ENCODE measurements around the gene CHST8.
"Not testable (repeated sequence)": the region's sequence is repeated elsewhere in the genome, so short reads cannot be mapped to it uniquely, and the experiment has no call there.

Gene CHST8

DNA sequence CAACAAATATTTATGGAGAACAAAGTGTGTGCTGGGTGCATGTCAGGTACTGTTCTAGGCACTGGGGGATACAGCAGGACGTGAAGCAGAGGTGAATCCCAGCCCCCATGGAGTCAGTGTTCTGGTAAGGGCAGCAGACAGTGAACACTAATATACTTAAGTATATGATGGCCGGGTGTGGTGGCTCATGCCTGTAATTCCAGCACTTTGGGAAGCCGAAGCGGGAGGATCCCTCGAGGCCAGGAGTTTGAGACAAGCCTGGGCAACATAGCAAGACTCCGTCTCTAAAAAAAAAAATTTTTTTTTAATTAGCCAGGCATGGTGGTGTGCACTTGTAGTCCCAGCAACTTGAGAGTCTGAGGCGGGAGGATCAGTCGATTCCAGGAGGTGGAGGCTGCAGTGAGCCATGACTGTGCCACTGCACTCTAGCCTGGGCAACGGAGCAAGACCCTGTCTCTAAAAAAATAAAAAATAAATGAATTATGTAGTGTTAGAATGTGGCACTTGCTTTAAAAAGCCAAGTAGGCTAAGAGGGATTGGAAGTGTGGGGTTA lies 22.6 kb downstream of the CHST8 start:
- no peak for DNase-seq (ENCODE audit: low spot score)

DNA sequence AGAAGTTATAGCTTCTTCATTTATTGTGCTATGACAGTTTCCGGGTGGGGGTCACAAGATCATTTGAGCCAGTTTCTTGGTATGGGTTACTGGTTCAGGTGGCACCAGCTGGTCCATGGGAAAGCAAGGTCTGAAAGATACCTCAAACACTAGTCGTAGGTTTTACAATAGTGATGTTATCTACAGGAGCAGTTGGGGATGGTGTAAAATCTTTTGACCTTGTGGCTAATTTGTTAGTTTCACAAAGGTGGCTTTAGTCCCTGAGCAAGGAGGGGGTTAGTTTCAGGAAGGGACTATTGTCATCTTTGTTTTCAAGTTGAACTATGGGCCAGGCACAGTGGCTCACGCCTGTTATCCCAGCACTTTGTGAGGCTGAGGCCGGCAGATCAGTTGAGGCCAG lies 24.6 kb downstream of the CHST8 start:
- no peak for DNase-seq (ENCODE audit: low spot score)

GRCh38 chr19:33647146-33647545 lies 25.4 kb downstream of the CHST8 start:
- no peak for DNase-seq (ENCODE audit: low spot score)

DNA sequence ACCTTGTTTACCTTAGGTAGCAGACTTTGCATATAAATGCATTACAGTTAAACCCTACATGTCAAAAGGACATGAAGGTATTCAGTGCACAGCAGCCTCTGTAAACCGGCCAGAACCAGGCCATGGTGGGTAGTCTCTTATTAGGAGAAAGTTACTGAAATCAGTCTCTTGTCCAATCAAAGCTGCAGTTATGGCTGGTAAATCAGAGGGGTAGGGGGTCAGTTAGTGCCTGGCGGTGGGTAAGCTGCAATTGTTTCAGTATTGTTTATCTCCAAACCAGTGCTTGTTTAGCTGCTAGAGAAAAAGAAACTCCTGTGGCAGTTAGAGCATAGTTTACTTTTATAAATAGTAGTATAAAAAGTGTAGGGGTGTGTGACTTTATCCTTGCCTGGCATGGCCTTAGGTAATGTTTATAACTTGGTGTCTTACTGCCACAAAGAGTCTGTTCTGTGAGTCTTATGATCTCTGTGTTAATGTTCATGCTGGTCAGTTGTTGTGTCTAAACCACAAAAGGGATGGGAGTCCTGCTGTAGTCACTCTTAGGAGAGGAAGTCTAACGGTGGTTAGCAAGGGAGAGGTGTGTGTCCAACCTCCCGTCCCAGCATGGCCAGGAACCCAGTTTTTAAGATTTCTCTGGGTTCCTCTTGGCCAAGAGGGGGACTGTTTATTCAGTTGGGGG lies 28.0 kb downstream of the CHST8 start:
- DNase-seq (ENCODE audit: low spot score), result no peak

DNA sequence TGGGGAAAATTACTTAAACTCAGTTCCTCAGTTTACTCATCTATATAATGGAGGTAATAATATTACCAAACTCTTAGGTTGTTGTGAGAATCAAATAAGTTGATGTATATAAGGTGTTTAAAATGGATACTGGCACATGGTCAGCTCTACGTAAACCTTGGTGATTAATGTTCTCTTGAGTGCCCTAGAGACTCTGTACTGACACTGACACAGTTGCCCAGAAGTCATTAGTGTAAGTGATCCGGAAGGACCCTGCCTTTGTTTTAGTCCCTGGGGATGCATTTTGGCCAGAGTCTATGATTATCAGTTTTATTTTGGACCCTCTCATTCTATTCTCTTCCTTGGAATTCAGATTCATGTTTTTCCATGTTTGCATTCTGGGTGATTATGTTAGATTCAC lies 31.9 kb downstream of the CHST8 start:
- no peak for DNase-seq (ENCODE audit: low spot score)

DNA sequence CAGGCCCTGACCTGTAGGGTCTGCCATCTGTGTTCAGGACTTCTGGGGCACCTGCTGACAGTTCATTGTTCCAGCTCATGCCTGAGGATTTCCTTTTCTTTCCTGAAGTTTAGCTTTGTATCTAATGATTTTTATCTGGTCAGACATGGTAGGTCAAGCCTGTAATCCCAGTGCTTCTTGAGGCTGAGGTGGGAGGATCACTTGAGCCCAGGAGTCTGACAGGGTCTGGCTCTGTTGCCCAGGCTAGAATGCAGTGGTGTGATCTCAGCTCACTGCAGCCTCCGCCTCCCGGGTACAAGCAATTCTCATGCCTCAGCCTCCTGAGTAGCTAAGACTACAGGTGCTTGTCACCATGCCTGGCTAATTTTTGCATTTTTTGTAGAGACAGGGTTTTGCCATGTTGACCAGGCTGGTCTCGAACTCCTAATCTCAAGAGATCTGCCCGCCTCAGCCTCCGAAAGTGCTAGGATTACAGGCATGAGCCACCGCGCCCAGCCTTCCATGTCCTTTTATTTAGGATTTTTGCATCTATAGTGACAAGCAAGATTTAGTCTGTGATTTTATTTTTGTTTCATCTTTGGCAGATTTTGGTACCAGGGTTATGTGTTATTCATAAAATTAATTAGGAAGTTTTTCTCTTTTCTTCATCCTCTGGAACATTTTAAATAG lies 33.2 kb downstream of the CHST8 start:
- no peak for DNase-seq (ENCODE audit: low spot score)

DNA sequence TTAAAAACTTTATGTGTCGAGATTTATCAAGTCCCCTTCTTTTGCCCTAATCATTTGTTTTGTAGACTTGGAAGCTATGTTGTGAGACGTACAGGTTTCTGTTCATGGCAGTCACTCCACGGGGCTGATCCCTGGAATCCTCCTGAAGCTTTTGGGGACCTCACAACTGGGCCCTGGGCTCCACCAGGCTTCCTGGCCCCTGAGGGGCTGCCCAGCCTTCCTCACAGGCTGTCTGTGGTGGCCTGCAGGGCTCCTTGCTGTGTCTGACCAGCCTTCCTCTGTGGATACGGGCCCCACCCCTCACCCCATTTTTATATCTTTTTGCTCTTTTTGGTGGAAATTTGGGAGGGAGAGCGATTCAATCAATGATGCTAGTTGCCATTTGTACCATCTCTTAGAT lies 38.1 kb downstream of the CHST8 start:
- no peak for DNase-seq (ENCODE audit: low spot score)

GRCh38 chr19:33660410-33661124 lies 38.8 kb downstream of the CHST8 start:
- no peak for DNase-seq (ENCODE audit: low spot score)

- DNase-seq (ENCODE audit: low spot score), result no peak
Measured at GRCh38 chr19:33661336-33661735, 39.6 kb downstream of the CHST8 start.

DNA sequence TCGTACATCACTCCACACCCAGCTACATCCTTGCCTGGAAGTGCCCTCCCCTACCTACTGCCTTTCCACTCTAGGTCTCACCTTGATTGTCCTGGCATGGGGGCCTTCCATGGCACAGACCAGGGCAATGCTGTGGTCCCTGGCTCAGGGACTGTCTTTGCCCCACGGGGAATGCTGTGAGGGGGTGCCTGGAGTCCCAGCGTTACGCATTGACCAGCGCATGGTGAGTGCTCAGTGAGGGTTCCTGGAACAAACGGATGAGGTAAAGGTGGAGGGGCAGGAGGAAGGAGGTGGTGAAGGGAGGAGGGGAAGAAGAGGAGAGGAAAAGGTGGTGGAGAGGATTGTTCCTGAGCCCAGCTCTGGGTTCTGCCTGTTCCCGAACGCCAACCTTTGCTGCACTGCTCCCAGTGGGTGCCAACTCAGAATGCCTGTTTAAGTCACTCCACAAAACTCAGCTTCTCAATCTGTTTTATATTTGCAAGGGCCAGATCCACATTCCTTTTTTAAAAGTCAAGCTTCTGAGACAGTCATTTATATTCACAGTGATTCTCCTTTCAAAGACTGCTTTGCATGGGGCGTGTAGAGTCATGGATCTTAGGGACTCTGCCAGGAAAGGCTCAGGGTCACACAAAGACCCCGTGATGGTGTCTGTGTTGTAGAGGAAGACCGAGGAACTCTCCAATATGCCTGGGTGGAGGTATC lies 40.8 kb downstream of the CHST8 start:
- no peak for DNase-seq (ENCODE audit: low spot score)

- not testable (repeated sequence) for DNase-seq (ENCODE audit: low spot score)
Measured at GRCh38 chr19:33663316-33663715, 41.6 kb downstream of the CHST8 start.

DNA sequence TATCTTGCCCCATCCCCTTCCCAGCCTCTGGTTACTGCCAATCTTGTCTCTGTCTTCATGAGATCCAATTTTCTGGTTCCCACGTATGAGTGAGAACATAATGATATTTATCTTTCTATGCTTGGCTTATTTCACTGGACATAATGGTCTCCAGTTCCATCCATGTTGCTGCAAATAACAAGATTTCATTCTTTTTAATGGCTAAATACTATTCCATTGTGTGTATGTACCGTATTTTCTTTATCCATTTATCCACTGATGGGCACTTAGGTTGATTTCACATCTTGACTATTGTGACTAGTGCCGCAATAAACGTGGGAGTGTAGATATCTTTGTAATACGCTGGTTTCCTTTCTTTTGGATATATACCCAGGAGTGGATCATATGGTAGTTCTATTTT lies 43.0 kb downstream of the CHST8 start:
- DNase-seq (ENCODE audit: low spot score), result no peak

DNA sequence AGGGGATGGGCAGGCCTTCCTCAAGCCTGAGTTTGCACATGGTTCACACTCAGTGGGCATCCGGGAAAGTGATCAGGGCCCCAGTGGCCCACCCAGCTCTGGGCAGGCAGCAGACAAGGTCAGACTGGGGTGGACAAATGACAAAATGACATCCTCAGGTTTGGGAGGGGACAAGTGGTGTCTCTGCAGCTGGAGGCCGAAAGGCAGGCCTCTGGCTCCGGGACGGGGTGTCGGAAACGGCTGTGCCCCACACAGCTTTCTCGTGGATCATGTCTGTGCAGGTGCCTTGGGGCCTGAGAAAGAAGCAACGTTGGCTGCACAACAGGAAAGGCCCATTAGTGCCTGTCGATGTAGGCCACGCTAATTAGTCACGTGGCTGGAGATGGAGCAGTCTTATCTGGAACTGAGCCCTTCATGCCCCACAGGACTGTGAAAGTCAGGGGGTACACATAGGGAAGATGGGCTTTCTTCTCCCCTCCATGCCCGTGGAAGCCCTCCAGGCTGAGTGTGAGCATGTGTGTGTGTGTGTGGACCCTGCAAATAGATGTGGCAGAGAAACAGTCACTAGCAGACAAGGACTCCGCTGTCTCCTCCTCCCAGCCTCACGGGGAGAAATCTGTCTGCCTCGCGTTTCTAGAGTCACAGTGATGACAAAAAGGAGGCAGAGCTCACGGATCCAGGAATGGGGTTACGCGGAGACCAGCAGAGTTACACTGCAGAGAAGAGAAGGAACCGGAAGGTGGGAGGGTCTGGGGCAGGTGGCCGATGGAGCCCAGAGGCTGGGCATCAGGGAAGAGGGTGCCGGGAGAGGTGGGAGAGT lies 44.2 kb downstream of the CHST8 start:
- DNase-seq (ENCODE audit: low spot score), result no peak

DNA sequence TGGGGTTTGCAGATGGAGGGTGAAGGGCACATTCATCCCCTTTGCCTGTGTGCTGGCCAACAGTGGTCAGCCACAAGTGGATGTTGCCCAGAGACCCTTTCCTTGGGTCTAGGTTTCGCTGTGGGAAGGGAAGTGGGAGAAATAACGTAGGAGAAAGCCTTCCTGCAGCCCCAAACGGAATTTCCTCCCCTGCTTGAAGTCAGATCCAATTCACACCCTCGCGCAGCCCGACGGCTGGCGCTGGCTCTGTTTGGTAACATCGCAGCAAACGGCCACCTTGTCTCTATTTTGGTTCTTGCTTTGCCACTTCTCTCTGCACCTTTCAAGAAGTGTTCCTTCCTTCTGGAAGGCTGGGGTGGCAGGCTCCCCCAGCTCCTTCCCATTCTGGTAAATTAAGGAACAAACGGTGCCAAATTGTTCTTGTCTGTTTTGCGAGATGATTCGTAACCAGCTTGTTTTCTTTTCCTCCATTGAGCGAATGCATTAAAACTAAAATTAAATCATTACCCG lies 45.4 kb downstream of the CHST8 start:
- DNase-seq (ENCODE audit: low spot score), result no peak

GRCh38 chr19:33667881-33668280 lies 46.1 kb downstream of the CHST8 start:
- DNase-seq (ENCODE audit: low spot score), result no peak

DNA sequence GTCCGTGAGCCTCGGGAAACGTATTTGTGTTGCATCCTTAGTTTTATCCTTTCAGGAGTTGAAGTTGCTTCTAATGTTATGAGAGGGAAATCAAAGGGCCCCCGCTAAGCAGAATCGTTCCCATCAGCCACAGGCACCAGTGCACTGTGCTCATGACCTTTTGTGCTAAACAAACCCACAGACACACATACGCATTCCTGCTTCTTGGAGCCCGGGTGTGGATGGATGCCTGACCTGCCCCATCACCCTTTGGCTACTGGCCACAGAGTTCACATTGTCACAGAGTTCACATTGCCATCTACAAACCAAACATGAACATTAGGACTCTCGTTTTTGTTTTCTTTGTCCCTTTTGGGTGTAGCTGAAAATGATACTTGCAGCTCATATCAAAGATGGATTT lies 47.2 kb downstream of the CHST8 start:
- no peak for DNase-seq (ENCODE audit: low spot score)

DNA sequence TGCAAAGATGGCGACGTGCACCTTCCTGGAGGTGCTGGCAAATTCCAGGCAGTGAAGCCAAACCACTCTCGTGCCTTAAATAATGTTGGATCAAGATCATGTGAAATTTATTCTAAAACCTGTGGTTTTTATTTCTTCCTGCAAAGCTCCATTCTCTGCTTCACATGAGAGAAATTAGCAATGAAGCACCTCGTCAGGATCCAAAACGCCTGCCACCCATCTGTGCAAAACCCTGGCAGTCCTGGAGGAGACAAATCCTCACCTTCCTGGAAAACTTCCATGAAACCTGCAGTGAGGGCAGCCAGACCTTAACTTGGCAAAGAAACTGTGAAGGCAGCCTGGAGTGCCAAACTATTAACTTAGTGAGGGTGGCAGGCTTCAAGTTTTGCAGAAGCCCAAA lies 47.6 kb downstream of the CHST8 start:
- DNase-seq (ENCODE audit: low spot score), result no peak

DNA sequence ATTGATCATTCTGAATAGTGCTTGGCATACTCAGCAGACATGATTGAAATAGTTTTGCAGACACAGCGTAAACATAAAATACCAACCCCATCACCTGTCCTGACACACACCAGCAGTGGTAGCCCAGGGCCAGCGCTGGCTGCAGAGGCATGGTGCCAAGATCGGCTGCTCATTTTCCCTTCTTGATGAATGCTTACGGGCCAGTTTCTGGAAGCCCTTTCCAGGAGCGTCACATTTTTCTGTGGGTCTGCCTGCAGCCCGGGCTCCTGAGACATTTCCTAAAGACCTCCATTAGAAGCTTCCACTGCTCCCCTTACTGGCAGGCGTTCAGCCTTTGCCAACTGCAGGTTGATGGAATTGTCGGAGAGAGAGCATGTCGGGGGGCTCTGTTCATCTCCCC lies 48.6 kb downstream of the CHST8 start:
- no peak for DNase-seq (ENCODE audit: low spot score)

DNA sequence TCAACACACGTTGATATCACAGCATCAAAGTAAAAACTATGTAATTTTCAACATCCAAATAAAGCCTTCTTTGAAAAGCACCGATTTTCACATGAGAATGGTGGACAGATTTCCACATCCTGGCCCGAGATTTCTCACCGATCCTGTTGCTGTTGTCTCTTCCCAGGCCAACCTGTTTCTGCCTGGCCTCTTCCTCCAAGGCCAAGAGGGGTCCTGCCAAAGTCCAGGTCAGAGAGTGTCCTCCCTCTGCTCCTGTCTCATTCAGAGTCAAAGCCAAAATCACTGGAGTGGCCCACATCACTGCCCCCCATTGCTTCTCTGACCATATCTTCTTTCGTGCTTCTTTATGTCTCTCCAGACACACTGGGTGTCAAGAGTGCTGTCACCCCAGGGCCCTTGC lies 49.5 kb downstream of the CHST8 start:
- DNase-seq (ENCODE audit: low spot score), result no peak

- no peak for DNase-seq (ENCODE audit: low spot score)
Measured at GRCh38 chr19:33673258-33673875, 51.6 kb downstream of the CHST8 start.
